SKM-1 treated with dmso at 0.1 percent for 144 hours (cell line): ENCODE measurements around the gene EGFL7.

Source experiments
- DNase-seq: peaks from one replicate; lab custom pipeline; 2025; ENCODE audit not compliant: unreplicated experiment; lab: John Stamatoyannopoulos, UW

The EGFL7 gene

GRCh38 chr9:136671646-136672430, 9.1 kb downstream of the EGFL7 start:
- DNase-seq, result no peak

DNA sequence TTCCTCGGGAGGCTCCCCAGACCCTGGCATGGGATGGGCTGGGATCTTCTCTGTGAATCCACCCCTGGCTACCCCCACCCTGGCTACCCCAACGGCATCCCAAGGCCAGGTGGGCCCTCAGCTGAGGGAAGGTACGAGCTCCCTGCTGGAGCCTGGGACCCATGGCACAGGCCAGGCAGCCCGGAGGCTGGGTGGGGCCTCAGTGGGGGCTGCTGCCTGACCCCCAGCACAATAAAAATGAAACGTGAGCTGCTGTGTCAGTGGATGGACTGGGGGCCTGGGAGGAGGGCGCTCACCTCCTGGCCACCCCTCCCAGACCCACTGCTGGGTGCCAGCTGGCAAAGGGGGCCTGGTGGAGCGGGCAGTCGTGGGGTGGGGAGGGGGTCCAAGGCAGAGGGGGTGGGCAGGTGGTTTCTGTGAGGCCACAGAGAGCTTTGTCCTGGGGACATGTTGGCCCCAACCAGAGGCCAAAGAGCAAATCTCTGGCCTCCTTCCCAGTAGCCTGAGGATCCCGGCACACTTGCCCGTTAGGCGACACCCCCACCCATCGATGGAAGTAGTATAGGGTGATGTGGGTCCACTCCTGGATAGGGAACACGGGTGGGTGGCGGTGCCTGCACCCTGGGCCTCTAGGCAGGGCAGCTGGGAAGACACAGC, 9.8 kb downstream of the EGFL7 start:
- no peak for DNase-seq

- DNase-seq, result no peak
These were observed 10.6 kb downstream of the EGFL7 start for GRCh38 chr9:136673088-136673974.

DNA sequence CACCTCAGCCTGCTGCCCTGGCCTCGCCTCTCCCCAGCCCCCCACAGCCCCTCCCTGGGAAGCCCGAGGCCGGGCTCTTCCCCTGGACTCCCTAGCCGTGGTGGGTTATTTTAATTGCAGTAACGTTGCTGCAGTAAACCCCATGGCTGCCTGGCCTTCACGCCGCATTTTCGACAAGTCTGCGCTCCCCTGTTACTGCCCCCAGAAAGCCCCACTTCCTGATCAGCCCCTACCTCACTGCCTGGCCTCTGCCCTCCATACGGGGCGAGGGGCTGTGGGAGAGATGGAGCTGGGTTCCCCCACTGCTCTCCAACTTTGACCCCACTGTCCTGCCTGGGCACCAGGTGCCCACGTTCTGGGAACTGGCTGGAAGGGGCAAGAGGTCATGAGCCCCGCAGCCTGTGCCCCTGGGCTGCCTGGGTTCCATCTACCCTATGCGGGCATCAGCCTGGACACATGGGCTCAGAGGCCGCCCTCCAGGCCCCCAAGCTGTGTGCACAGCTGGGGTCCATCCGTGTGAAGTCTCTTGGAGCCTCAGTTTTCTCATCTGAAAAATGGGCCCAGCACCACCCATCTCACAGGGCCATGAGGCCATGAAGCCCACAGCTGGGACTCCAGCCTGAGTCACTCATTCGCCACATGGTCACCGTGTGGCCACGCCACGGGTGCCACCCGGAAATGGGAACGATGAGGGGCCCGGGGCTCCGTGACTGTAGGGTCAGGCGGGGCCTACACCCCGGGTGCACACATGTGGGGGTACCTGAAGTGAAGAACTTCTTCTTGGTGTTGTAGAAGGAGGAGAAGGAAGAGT, 11.5 kb downstream of the EGFL7 start:
- no peak for DNase-seq

- no peak for DNase-seq
These were observed 12.2 kb downstream of the EGFL7 start for GRCh38 chr9:136674786-136675349.

- DNase-seq, result no peak
These were observed 13.0 kb downstream of the EGFL7 start for GRCh38 chr9:136675477-136676296.

DNA sequence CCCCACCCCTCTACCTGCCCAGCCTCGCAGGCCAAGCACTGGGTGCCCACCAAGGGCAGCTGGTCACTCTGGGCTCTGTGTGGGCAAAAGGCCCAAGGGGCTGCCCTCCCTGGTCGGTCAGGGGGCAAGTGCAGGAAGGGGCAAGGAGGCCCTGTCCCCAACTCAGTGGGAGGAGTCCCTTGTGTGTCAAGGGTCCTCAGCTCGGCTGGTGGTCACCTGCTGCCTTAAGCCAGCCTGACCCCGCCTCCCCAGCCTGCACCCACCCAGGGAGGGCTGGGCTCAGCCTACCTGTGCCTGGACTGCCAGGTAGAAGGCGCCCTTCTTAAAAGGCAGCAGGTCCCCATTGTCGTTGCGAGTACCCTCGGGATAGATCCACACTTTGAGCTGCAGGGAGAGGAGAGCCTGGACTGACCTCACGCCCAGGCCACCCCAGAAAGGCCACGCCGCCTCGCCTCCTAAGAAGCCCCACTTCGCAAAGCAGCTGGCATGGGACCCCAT, 13.6 kb downstream of the EGFL7 start:
- DNase-seq, result no peak

DNA sequence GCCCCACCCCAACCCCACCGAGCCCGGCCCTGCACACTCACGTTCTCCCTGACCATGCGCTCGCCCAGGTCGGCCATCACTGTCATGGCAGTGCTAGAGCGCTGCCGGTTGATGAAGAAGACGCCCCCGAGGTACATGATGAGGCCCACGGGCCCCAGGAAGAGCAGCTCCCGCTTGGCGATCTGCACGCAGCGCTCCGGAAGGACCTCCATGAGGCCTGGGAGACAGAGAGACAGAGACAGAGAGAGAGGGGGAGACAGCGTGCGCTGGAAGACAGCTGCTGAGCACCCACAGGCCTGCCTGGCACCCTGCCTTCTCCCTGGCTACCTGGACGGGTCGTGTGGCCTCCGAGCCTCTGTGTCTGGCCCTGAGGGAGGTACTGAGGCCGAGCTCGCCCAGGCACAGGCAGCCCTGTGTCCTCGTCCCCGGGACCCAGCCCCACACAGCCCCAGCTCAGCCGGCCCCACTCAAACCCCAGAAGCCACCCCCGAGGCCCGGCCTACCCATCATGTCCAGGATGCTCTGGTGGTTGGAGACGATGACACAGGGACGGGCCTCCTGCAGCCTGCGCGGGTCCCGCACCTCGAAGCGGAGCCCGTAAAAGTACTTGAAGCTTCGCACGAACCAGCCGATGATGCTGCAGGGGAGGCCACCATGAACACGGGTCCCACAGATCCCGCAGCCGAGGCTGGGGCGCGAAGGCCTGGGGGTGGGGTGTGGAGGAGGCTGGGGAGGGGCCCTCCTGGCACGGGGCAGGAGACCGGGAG, 14.4 kb downstream of the EGFL7 start:
- no peak for DNase-seq

- no peak for DNase-seq
These were observed 15.3 kb downstream of the EGFL7 start for GRCh38 chr9:136678034-136678433.

DNA sequence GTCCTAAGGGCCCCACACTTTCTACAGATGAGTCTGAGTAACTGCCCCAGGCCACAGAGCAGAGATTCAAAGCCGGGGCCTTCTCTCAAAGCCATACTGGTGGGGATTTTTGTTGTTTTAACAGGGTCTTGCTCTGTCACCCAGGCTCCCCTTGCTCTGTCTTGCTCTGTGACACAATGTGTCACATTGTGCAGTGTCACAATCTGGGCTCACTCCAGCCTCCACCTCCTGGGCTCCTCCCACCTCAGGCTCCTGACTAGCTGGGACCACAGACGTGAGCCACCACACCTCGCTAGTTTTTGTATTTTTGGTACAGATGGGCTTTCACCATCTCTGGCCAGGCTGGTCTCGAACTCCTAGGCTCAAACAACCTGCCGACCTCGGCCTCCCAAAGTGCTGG, 15.9 kb downstream of the EGFL7 start:
- no peak for DNase-seq

GRCh38 chr9:136679431-136679941, 16.8 kb downstream of the EGFL7 start:
- DNase-seq, result no peak

DNA sequence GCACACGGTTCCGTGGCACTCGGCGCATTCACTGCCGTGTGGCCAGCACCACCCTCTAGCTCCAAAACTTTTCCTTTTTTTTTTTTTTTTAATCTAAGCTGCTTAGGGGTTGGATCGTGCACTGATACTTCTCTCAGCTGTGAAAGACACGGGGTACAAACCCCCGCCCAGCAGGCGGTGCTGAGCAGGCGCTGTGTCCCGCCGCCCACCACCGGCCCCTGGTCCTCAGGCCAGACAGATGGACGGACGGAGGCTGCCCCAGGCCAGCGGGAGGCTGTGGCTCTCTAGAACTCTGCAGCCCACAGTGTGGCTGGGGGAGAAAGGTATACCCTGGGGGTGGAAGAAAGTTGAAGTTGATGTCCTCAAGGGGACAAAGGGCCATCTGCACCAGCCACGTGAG, 18.3 kb downstream of the EGFL7 start:
- no peak for DNase-seq

- no peak for DNase-seq
These were observed 19.4 kb downstream of the EGFL7 start for GRCh38 chr9:136681945-136682699.

DNA sequence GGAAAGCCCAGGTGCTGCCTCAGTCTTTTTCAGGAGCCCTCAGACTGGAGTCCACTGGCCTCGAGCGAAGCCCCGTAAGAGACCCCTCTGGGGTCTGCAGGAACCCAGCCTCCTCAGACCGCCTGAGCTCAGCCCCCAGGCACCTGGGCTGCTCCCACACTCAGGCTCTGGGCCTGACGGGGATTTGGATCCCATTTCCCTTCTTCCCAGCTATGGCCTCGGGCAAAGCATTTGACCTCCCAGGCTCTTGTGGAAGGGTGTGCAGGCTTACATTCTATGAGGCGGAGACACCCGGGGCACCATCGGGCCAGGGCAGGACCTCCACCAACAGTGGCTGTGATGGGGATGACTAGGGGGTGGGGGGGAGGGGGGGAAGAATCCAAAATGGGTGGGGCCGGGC, 20.0 kb downstream of the EGFL7 start:
- no peak for DNase-seq

DNA sequence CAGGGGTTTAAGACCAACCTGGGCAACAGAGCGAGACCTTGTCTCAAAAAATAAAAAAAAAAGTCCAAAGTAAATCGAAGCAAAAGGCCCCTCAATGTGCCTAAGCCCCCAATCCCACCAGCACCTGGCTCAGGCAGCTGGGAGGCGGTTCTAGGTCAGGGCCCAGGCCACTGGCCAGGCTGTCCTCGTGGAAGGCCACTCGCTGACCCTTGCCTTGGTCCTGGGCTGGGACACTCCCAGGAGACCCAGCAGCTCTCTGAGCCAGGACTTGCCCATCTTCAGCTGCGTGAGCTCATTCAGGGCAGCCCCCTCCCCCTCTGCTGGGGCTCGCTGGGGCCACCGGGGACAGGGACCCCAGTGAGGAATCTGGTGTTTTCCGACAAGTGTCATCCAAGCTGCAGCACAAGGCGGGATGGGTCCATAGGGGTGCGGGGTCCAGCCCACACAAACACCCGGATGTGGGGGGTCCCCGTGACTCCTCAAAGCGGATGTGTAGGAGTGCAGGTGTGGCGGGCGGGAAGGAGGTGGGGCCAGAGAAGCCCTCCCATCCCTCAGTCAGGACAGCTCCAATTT, 20.5 kb downstream of the EGFL7 start:
- DNase-seq, result no peak

GRCh38 chr9:136683755-136684154, 21.0 kb downstream of the EGFL7 start:
- no peak for DNase-seq

DNA sequence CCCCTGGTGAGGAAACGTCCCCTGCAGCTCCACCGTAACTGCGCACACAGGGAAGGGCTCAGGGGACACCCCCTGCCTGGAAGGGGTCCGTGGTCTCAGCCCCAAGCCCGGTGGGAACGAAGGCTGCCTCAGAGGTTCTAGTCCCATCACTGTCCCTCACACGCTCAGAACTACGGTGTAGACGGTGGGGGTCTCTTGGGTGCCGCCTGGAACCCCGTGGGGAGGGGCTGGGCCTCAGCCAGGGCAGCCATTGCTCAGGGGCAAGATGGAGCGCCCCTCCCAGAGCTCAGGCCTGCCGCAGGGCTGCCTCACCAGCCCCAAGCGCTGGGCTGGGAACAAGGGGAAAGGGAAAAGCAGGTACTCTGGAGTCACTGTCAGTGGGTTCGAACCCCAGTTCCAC, 21.6 kb downstream of the EGFL7 start:
- no peak for DNase-seq
